Endothelial cell of umbilical vein (primary cell): ENCODE measurements around the gene MPV17. TPM values are rescaled to one million over a fixed set of nuclear protein-coding genes. Genes with fewer than 3 reads are reported as not detected.

Experiments
- BruUV-seq: library from RNA; stranded (reverse); fragments of 400-500 nt; replicated peaks from 2 replicates; lab custom pipeline; 2021; lab: Mats Ljungman, UMichigan
- CTCF ChIA-PET: fragments of 300-600, 350-600 bp; sonication (Branson Sonifier 250); formaldehyde crosslinking; loops from one replicate; lab custom pipeline; 2021; ENCODE audit warnings: antibody characterized with exemption, inconsistent platforms; lab: Charles Lee
- POLR2A ChIA-PET: fragments of 300-600, 350-600 bp; sonication (Branson Sonifier 250); formaldehyde crosslinking; loops from one replicate; lab custom pipeline; 2021; ENCODE audit warnings: antibody characterized with exemption, inconsistent platforms; lab: Charles Lee
- DNase-seq: peaks from one replicate; pipeline ENCODE4 v3.0.0-alpha.2; 2011; ENCODE audit warnings: low read depth, low spot score
- FAIRE-seq: peaks from 2 replicates; lab custom pipeline; 2011; peaks lifted over from hg19 to GRCh38; lab: Jason Lieb, UNC
- H2AFZ ChIP-seq: 2 replicates; pipeline ENCODE4 v1.6.0; 2012; ENCODE audit warnings: low read depth, low read length, control low read depth, inconsistent platforms
- H3K27ac ChIP-seq: 2 replicates; pipeline ENCODE4 v1.5.1; 2011; ENCODE audit warnings: low read depth, mild to moderate bottlenecking, control low read depth, low read length, moderate library complexity; ENCODE audit not compliant: insufficient read depth
- H3K27me3 ChIP-seq, 2 experiments: 2 replicates each; pipeline versions ENCODE4 v1.6.0 to v1.6.1; 2011; ENCODE audit warnings: low read length in 2 of 2, mixed read lengths in 1 of 2; ENCODE audit not compliant: control insufficient read depth in 2 of 2, insufficient read depth in 2 of 2
- H3K36me3 ChIP-seq, 2 experiments: 2 replicates in 1 of 2; 3 replicates in 1 of 2; pipeline ENCODE4 v1.5.1; 2011; ENCODE audit warnings: low read length in 2 of 2, mild to moderate bottlenecking in 1 of 2, moderate library complexity in 1 of 2; ENCODE audit not compliant: control insufficient read depth in 2 of 2, insufficient read depth in 2 of 2; ENCODE audit errors: extremely low read depth in 1 of 2
- H3K4me1 ChIP-seq: 3 replicates; pipeline ENCODE4 v1.5.1; 2011; ENCODE audit warnings: mild to moderate bottlenecking, low read length; ENCODE audit not compliant: control insufficient read depth, insufficient read depth; ENCODE audit errors: extremely low read depth
- H3K4me2 ChIP-seq: 2 replicates; pipeline ENCODE4 v1.6.1; 2011; ENCODE audit warnings: low read length, control low read depth, mixed read lengths; ENCODE audit not compliant: insufficient read depth
- H3K4me3 ChIP-seq, 3 experiments: fragments of 200-600 bp in 1 of 3; sonication (generic), shearing (Covaris generic) in 1 of 3; replicated peaks in 1 of 3; 2 replicates each; pipeline ENCODE4 v1.5.1; 2011 to 2016; ENCODE audit warnings: control low read depth in 3 of 3, low read length in 3 of 3, mild to moderate bottlenecking in 2 of 3, inconsistent platforms in 1 of 3, low read depth in 1 of 3, moderate library complexity in 1 of 3; ENCODE audit not compliant: insufficient read depth in 1 of 3
- H3K79me2 ChIP-seq: 2 replicates; pipeline ENCODE4 v1.6.0; 2012; ENCODE audit warnings: low read length, inconsistent platforms; ENCODE audit not compliant: control insufficient read depth, insufficient read depth
- H3K9ac ChIP-seq: replicated peaks from 2 replicates; pipeline ENCODE3; 2011; ENCODE audit warnings: low read length, control low read depth; ENCODE audit not compliant: insufficient read depth; ENCODE audit errors: extremely low read depth
- H3K9me1 ChIP-seq: replicated peaks from 3 replicates; pipeline ENCODE4 v1.6.0; 2011; ENCODE audit warnings: mild to moderate bottlenecking, low read length; ENCODE audit not compliant: control insufficient read depth, insufficient read depth; ENCODE audit errors: extremely low read depth
- H3K9me3 ChIP-seq: replicated peaks from 2 replicates; pipeline ENCODE4 v1.5.1; 2012; ENCODE audit warnings: low read length, inconsistent platforms; ENCODE audit not compliant: control insufficient read depth, insufficient read depth
- H4K20me1 ChIP-seq: replicated peaks from 2 replicates; pipeline ENCODE3; 2011; ENCODE audit warnings: mild to moderate bottlenecking, low read length; ENCODE audit not compliant: control insufficient read depth, insufficient read depth; ENCODE audit errors: extremely low read depth
- EZH2 ChIP-seq: IDR thresholded peaks from 2 replicates; pipeline ENCODE4 v1.6.1; 2012; ENCODE audit warnings: borderline replicate concordance, low read depth, mild to moderate bottlenecking, moderate library complexity, low read length, inconsistent platforms; ENCODE audit not compliant: severe bottlenecking
- POLR2A ChIP-seq: IDR thresholded peaks from 2 replicates; pipeline ENCODE4 v1.6.1; 2012; ENCODE audit warnings: low read depth, mild to moderate bottlenecking, control low read depth, low read length
- POLR2AphosphoS5 ChIP-seq: IDR thresholded peaks from 2 replicates; pipeline ENCODE4 v1.6.1; 2012; ENCODE audit warnings: low read depth, mild to moderate bottlenecking, control low read depth, low read length, moderate library complexity; ENCODE audit not compliant: insufficient read depth
- dilution Hi-C: fragments of 300-500 bp; cut with MboI; formaldehyde crosslinking; loops from one replicate; pipeline ENCODE4 v1.15.0; 2019; ENCODE audit warnings: low sequenced_read_pairs; ENCODE audit not compliant: extremely low pct_ligation_motif_present
- intact Hi-C: fragments of 100-400 bp; cut with micrococcal nuclease; formaldehyde crosslinking; loops from one replicate; pipeline ENCODE4 v1.10.0; 2022
- polyA plus RNA-seq, 4 experiments: library from polyadenylated mRNA; depleted of rRNA in 3 of 4; stranded (reverse) in 3 of 4; unstranded in 1 of 4; fragments of >200 nt; gene quantifications; 2 replicates each; pipeline versions ENCODE4 v1.2.1 to v1.2.3, GENCODE V29; 2011 to 2012; ENCODE audit warnings: missing spikeins in 1 of 4
- total RNA-seq: library from RNA; stranded (reverse); gene quantifications from 2 replicates; pipeline ENCODE4 v1.2.3, GENCODE V29; 2021
- TF ChIP-seq, protein P1 (sequence below), 2 donors: IDR thresholded peaks; 1 replicate in 1 of 2; 2 replicates in 1 of 2; pipeline ENCODE4 v1.5.1; 2011; ENCODE audit warnings: low read length in 2 of 2, mild to moderate bottlenecking in 2 of 2, moderate library complexity in 2 of 2, control low read depth in 1 of 2, inconsistent platforms in 1 of 2, low read depth in 1 of 2; ENCODE audit not compliant: insufficient read depth in 1 of 2; ENCODE audit errors: extremely low read depth in 1 of 2

Gene MPV17
- total and polyA plus RNA-seq, 2 donors (not counting 3 experiments of a cell fraction or from before 2014, with no cell fraction given) = 74.7 to 267 TPM

GRCh38 chr2:27262379-27263286, 60.3 kb downstream of the MPV17 start, which contains the start of gene SLC30A3:
TSS of gene SLC30A3 (minus strand) at chr2:27263047. CDS start at chr2:27262906, 141 bp downstream.
- intact Hi-C loops = no loop called here
- peak; percentile 62 for DNase-seq
- TF ChIP-seq, protein P1, sequence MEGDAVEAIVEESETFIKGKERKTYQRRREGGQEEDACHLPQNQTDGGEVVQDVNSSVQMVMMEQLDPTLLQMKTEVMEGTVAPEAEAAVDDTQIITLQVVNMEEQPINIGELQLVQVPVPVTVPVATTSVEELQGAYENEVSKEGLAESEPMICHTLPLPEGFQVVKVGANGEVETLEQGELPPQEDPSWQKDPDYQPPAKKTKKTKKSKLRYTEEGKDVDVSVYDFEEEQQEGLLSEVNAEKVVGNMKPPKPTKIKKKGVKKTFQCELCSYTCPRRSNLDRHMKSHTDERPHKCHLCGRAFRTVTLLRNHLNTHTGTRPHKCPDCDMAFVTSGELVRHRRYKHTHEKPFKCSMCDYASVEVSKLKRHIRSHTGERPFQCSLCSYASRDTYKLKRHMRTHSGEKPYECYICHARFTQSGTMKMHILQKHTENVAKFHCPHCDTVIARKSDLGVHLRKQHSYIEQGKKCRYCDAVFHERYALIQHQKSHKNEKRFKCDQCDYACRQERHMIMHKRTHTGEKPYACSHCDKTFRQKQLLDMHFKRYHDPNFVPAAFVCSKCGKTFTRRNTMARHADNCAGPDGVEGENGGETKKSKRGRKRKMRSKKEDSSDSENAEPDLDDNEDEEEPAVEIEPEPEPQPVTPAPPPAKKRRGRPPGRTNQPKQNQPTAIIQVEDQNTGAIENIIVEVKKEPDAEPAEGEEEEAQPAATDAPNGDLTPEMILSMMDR (IDR thresholded peaks at IDR 0.05; ENCODE audit: extremely low read depth in 1 of 2, insufficient read depth in 1 of 2, low read depth in 1 of 2, low read length in 2 of 2) = peak in 1 of 2 donors; percentile 1
- no peak for TF ChIP-seq POLR2A
- peak; percentile 32 for TF ChIP-seq EZH2
- TF ChIP-seq POLR2AphosphoS5 = peak; percentile 49

More at GRCh38 chr2:27262379-27263286, 60.3 kb downstream of the MPV17 start, which contains the start of gene SLC30A3:
- H3K79me2 ChIP-seq = no peaks in the 10 kb centered on the region
- CTCF ChIA-PET = interaction anchor here (0.8 to 6.9 kb wide), 10 partner anchors 9 to 93 kb away, joined by 3 to 143 read pairs (median 4); partner anchors contain the start of gene TRIM54
- peak within 1 kb of the TSS; percentile 70 for H2AFZ ChIP-seq
- H3K27ac ChIP-seq = no peak within 1 kb of the TSS
- peaks cover 22% of the 10 kb centered on the region for H3K4me1 ChIP-seq
- POLR2A ChIA-PET = interaction anchor here (0.6 kb wide), 1 partner anchor 1632 kb away, joined by 3 read pairs; the partner anchor contains the start of gene WDR43
- H3K27me3 ChIP-seq = peaks cover 15 to 38% of the 10 kb centered on the region in 2 experiments
- peak within 1 kb of the TSS; percentile 24 for H3K9ac ChIP-seq
- no TSS peak for BruUV-seq
- H4K20me1 ChIP-seq = no peaks in the 10 kb centered on the region
- no peaks in the 10 kb centered on the region for H3K9me1 ChIP-seq
- H3K4me2 ChIP-seq = peak within 1 kb of the TSS; percentile 77
- no peaks in the 10 kb centered on the region for H3K9me3 ChIP-seq
- peaks cover 0 to 4% of the 10 kb centered on the region in 2 experiments for H3K36me3 ChIP-seq
- dilution Hi-C loops = no loop called here
- peak within 1 kb of the TSS; percentile 23 to 82 (median 58) for H3K4me3 ChIP-seq
- peak; percentile 63 for FAIRE-seq
